ENCODE measurements around the gene SLC9C1.

SLC9C1 gene

GRCh38 chr3:112129925-112130637 is 163.9 kb downstream of the SLC9C1 start:
- no peak for DNase-seq

GRCh38 chr3:112128843-112129727 is 164.9 kb downstream of the SLC9C1 start:
- no peak for DNase-seq

GRCh38 chr3:112127522-112128494 is 166.2 kb downstream of the SLC9C1 start:
- DNase-seq, result no peak

- no peak for DNase-seq
Observed at GRCh38 chr3:112126511-112126911, 167.5 kb downstream of the SLC9C1 start.

- DNase-seq, result no peak
Observed at GRCh38 chr3:112124907-112125607, 169.0 kb downstream of the SLC9C1 start.

GRCh38 chr3:112123548-112123947 is 170.5 kb downstream of the SLC9C1 start:
- DNase-seq, result no peak

GRCh38 chr3:112122870-112123269 is 171.1 kb downstream of the SLC9C1 start:
- DNase-seq, result no peak

DNA sequence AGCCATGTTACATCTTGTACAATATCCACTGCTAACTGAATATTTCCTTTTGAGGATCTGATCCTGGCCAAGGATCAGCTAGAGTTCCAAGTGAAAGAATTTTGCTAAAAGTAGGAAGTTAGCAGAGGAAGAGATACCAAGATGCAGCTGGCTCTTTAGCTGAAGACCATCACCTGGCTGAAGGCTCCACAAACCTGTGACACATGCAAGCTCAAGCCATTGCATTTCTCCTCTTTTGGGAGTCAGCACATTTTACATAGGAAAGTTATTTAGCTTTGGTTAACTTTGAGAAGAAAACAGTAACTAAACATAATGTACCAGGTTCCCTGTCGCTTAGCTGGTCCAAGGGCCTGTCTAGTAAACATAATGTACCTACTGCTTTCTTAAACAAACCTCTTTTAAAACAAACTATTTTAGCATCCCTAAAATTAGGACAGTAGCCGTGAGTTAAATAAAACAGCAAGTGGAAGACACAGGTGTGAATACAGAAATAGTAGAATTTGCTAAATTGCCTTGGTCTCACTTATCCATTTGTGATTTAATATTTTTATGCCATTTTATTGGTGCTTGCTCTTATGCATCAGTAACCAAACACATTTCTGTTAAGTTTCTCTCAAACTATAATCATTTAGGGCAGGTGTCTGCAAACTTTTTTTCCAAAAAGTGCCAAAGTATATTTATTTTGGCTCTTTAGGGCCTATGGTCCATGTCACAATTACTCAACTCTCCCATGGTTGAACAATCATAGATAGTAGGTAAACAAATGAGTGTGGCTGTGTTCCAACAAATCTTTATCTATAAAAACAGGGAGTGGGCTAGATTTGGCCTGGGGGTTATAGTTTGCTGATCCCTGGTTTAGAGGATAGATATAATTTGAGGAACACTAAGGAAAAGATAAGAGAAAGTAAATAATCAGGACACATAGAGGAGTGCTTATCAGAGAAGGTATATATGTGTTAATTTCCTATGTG is 172.2 kb downstream of the SLC9C1 start:
- DNase-seq, result no peak

DNA sequence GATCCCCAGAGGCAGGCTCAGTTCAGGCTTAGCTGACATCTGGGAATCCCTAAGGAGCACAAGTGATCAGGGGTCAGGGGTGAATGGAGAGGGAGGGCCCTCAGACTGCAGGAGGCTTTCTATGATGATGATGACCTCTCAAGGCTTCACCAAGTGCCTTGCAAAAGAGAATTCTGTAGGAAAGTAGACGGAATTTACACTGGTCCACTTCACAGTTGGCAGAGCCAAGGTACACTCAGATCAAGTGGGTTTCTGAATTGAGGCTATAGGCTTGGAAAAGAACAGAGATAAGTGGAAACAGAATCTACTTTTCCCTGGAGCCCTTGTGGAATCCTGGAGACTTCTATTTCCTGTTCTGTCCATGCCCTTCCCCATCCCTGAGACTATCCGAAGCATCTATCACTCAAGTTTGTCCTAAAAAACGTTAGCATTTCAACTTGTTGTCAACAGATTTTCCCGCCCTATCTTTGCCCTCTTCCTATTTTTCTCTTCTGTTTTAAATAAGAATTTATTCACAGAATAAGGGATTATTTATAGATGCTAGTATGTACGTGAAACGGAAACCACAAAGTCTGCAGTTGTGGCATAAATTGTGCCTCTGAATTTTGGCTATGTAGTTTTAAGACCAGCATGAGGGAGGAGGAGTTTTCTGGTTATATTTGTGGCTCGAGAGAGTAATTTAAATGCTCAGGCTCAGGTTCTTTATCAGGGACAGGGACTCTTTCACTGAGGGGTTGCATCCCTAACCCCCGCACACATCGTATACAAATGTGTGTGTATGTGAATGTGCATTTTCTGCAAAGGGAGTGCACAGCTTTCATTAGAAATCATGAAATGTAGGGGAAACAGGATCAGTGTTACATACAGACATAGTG is 173.8 kb downstream of the SLC9C1 start:
- DNase-seq, result no peak

GRCh38 chr3:112117841-112118571 is 176.0 kb downstream of the SLC9C1 start:
- no peak for DNase-seq

DNA sequence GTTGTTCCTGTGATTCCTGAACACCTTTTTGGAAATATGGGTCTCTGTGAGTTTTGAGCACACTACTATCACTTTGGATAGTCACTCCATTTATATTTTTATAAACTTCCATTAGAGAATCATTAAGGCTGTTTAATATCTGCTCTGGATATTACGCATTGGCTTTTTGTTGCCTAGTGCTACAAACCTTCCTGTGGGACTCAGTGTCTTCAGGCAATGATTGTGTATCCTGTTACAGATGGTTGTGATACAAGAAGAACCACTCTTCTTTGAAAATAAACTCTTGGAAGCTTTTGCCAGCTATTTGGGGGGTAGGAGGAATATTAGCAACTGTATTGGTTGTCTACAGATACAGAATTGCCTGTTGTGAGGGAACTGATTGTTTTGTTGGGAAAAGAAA is 176.6 kb downstream of the SLC9C1 start:
- no peak for DNase-seq

- DNase-seq, result no peak
Observed at GRCh38 chr3:112116748-112117186, 177.2 kb downstream of the SLC9C1 start.

DNA sequence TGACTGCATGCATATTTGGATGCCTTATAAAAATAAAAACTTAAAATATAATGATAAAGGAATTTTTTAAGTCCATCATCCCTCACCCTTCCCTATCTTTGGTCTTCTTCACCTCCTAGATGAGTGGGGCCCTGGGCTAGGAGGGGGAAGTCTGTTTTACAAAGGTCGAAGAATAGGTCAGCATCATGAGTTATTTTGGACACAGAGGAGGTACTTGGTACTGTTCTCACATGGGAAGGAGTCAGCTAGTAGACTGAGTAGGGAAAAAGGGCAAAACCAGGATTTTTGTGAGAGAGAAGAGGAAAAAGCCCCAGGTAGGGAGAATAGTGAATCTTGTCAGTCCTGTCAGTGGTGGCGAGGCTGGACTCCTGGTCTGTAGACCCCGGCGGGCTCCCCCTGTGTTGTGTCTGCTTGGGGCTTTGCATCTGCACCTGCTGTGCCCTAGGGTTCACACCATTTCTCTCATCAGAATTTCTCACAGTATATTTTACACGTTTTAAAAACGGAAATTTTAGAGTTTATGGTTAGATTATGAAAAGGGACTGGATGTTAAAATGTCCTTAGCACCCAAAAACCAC is 178.1 kb downstream of the SLC9C1 start:
- DNase-seq, result no peak

DNA sequence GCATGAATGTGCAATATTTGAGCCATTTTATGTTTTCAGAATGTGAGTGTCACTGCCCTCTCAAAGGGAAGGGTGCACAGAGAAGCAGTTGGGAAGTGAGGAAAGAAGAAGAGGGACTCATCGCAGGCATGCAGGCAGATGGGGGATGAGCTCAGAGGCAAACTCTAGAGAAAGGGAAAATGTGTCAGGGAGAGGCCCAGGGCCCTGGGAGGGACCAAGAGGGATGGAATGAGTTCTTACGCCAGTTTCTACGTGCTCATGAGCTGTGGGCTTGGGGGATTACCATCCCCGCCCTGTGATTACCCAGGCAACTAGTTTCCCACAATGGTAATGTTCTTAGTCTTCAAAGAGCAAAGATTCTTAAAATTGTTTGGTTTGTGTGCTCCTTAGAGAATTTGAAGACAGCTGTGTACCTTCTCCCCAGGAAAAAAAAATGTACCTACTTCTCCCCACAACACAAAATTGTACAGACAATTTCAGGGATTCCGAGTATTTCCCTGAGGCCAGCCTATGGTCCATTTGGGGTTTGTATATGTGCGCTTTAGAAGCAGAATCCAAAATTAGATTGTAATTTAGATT is 178.8 kb downstream of the SLC9C1 start:
- DNase-seq, result no peak

DNA sequence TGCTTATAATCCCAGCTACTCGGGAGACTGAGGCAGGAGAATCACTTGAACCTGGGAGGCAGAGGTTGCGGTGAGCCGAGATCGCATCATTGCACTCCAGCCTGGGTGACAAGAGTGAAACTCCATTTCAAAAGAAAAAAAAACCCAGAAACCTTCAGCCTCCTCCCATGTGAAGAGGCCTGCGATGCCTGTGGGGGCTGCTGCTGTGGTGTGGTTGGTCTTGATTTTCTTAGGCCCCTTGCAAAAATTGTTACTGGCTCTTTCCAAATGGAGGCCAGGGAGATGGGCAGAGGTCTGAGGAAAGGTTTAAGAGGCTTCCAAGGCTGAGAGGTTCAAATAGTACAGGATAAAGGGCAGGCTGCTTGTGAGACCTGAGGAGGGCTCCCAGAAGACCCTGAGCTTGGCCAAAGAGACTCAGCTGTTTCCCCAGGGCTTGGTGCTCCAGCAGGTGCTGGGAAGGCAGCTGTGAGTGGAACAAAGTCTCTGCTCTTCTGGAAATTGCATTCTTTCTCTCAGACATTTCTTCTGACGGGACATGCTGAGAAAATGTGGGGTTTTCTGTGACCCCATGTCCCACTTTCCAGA is 179.3 kb downstream of the SLC9C1 start:
- no peak for DNase-seq

DNA sequence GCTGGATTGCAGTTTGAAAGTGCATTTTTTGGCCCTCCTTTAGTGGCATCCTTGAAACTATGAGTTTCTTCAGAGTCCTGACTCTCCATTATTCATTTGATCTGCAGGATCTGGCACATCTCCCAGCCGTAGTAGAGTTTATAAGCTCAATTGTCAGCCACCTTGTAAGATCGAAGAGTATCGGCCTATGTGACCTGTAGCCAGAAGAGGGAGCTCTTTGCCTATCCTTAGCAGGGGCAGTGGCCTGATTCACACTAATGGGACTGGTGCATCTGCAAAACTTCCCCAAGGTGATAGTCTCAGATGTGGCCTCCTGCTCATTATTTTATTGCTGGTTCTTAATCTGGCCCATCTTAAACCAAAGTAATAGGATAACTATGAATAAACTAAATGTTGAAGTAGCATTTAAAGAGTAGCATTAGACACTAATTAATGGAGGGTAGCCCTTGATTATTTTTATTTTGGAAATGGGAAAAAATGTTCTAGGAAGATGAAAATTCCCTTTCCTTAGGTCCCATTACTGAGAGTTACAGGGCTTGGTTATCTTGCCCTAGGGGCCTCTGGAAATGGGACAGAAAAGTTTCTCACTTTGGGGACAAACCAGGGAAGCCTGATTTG is 182.1 kb downstream of the SLC9C1 start:
- DNase-seq, result peak; percentile 40

- DNase-seq, result no peak
Observed at GRCh38 chr3:112109322-112109721, 184.7 kb downstream of the SLC9C1 start.

DNA sequence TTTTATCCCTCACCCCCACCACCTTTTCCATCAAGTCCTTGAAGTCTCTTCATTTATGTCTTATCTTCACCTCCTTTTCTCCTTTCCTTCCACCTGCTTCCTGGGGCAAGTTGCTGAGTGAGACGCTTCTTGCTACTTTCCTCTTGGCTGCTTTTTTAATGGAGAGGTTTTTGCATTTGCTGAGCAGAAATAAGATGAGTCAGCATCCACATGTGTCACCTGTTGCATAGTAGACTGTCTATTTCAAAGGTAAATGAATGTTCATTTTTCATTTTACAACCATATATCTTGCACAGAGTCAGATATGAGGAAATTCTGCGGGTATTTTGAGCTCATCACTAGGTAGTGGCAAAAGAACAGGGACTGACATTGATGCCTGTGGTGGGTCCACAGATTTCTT is 189.2 kb downstream of the SLC9C1 start:
- DNase-seq, result no peak
